Tibial artery (tissue), 4 donors: Measurements from ENCODE around the gene MTFMT.
"Not testable (repeated sequence)": the region's sequence is repeated elsewhere in the genome, so short reads cannot be mapped to it uniquely, and the experiment has no call there.

ENCODE experiments used
- DNase-seq, 2 donors: peaks; one replicate each; pipeline ENCODE4 v3.0.0-alpha.2; 2019
- H3K27ac ChIP-seq, 2 donors: fragments of 200-600 bp; sonication (generic) in 1 of 2; 1 replicate in 1 of 2; 2 replicates in 1 of 2; pipeline ENCODE4 v1.5.1; 2018 to 2019; ENCODE audit warnings: mild to moderate bottlenecking in 1 of 2
- H3K27me3 ChIP-seq, 2 donors: fragments of 200-600 bp; sonication (generic) in 1 of 2; one replicate each; pipeline versions ENCODE4 v1.5.1 to v1.6.0; 2016 to 2019
- H3K36me3 ChIP-seq, 3 donors: fragments of 200-600 bp; sonication (generic) in 2 of 3; one replicate each; pipeline ENCODE4 v1.5.1; 2016 to 2019; ENCODE audit warnings: mild to moderate bottlenecking in 2 of 3
- H3K4me1 ChIP-seq, 4 donors: fragments of 200-600 bp; sonication (generic) in 2 of 4; 1 replicate in 3 of 4; 2 replicates in 1 of 4; pipeline ENCODE4 v1.5.1; 2016 to 2019
- H3K4me3 ChIP-seq, 2 donors: fragments of 200-600 bp; sonication (generic) in 1 of 2; 1 replicate in 1 of 2; 2 replicates in 1 of 2; pipeline ENCODE4 v1.5.1; 2018 to 2019; ENCODE audit warnings: mild to moderate bottlenecking in 2 of 2
- H3K9me3 ChIP-seq, 3 donors: fragments of 200-600 bp; sonication (generic) in 1 of 3; one replicate each; pipeline ENCODE4 v1.5.1; 2016 to 2019
- CTCF ChIP-seq, 2 experiments: fragments of 200-600 bp in 1 of 2; fragments of 450-650 bp in 1 of 2; IDR thresholded peaks; one replicate each; pipeline ENCODE4 v1.5.1; 2017 to 2019; ENCODE audit warnings: antibody characterized with exemption in 2 of 2, mild to moderate bottlenecking in 1 of 2, moderate library complexity in 1 of 2
- intact Hi-C: fragments of 100-400 bp; cut with DNase I; formaldehyde crosslinking; loops from one replicate; pipeline ENCODE4 v1.15.0; 2023; ENCODE audit warnings: low total_unique reads

MTFMT gene

DNA sequence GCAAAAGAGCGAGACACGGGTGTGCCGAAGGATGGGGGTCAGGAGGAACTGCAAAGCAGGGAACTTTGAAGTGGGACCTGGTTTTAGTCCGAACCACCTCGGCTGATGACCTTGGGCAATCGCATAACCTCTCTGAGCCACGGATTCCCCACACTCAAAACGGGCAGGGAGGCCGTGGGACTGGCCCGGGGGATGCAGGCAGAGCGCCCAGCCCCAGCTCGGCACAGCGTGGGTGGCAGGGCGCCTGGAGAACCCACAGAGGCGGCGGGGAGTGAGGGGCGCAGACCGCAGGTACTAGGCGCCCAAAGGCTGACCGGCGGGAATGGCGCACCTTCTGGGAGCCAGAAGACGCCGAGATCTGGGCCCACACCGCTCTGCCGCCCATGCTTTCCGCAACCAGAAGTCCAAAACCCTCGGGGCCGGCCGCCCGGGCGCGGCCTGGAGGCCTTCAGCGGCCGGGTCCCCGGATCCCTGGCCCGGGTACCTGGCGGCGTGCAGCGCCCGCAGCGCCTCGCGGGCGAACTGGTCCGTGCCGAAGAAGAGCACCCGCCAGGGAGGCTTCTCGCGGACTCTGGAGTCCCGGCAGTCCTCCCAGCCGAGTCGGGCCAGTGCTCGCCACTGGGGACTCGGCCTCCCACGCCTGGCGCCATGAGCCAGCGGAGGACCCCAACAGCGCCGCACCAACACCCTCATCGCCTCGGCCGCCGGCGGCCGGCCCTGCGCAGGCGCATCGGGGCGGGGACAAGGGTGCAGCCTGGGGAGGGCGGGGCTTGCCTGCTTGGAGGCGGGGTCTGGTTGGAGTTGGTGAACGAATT, at the start of gene MTFMT:
Gene MTFMT (minus strand): TSS at position 719 of the 815 bp plus-strand sequence. CDS start 26 bp downstream, at position 693.
- no peaks in the 10 kb centered on the region for H3K27me3 ChIP-seq
- peaks cover 0 to 23% (median 9%) of the 10 kb centered on the region in 3 donors for H3K36me3 ChIP-seq
- H3K9me3 ChIP-seq = no peaks in the 10 kb centered on the region
- DNase-seq = peak; percentile 93 to 94
- peak within 1 kb of the TSS; percentile 87 to 93 for H3K4me3 ChIP-seq
- intact Hi-C loops = loop anchor here (10.0 kb wide), 1 partner anchor 246 kb away; no protein-coding TSS in a partner anchor
- TF ChIP-seq CTCF (IDR thresholded peaks at IDR 0.05) = no peak
- peaks cover 0 to 40% (median 11%) of the 10 kb centered on the region in 4 donors for H3K4me1 ChIP-seq
- peak within 1 kb of the TSS; percentile 83 to 85 for H3K27ac ChIP-seq

DNA sequence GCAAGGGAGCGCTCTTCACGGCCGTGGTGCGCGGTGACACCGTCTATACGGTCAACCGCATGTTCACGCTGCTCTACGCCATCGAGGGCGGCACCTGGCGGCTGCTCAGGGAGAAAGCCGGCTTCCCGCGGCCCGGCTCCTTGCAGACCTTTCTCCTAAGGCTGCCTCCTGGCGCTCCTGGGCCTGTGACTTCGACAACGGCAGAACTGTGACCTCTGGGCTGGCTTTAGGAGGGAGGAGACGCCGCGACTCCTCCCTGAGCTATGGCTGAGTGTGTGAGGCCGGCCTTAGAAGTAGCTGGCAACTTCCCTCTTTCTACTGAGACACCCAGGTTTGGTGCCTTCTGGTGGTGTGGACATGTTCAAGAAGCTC, 48.5 kb upstream of the MTFMT start:
- H3K36me3 ChIP-seq = no peaks in the 10 kb centered on the region
- H3K27ac ChIP-seq = peak overlapping the region; percentile 75 to 95
- no peaks in the 10 kb centered on the region for H3K9me3 ChIP-seq
- intact Hi-C loops = loop anchor here (2.0 kb wide), 1 partner anchor 25 kb away; no protein-coding TSS in a partner anchor
- DNase-seq = peak; percentile 57 to 88
- peak overlapping the region in 1 of 2 donors; percentile 0 for H3K4me3 ChIP-seq
- peaks cover 4 to 78% (median 43%) of the 10 kb centered on the region in 4 donors for H3K4me1 ChIP-seq
- TF ChIP-seq CTCF (IDR thresholded peaks at IDR 0.05) = peak; percentile 57 to 59
- H3K27me3 ChIP-seq = no peaks in the 10 kb centered on the region

GRCh38 chr15:65077291-65077980, 48.0 kb upstream of the MTFMT start:
- Histone ChIP-seq H3K27me3 (no peaks in the 10 kb centered on the region), H3K4me1 (peaks cover 4 to 76% (median 40%) of the 10 kb centered on the region in 4 donors), H3K4me3 (peak overlapping the region in 1 of 2 donors; percentile 0), H3K9me3 (no peaks in the 10 kb centered on the region), H3K27ac (peak overlapping the region; percentile 75 to 95), H3K36me3 (no peaks in the 10 kb centered on the region)
- intact Hi-C loops = no loop called here
- TF ChIP-seq CTCF (IDR thresholded peaks at IDR 0.05) = no peak
- DNase-seq = no peak

DNA sequence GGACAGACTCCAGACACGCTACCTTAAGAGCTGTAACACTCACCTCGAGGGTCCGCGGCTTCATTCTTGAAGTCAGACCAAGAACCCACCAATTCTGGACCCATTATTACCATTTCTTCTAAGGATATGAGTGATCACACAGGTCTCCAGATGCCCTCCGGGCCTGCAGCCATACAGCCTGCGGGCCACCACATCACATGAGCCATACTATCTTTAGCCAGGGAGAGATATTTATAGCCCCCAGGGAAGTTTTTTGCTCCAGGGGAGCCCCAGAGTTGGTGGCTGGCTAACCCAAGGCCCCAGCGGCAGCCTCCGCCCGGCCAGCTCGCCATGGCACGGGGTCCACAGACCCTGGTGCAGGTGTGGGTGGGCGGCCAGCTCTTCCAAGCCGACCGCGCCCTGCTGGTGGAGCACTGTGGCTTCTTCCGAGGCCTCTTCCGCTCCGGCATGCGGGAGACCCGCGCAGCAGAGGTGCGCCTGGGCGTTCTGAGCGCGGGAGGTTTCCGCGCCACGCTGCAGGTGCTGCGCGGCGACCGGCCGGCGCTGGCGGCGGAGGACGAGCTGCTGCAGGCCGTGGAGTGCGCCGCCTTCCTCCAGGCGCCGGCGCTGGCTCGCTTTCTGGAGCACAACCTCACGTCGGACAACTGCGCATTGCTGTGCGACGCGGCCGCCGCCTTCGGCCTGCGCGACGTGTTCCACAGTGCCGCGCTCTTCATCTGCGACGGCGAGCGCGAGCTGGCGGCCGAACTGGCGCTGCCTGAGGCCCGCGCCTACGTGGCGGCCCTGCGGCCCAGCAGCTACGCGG, 47.2 kb upstream of the MTFMT start, which contains the start of gene KBTBD13:
Gene KBTBD13 (plus strand): TSS at position 261 of the 805 bp plus-strand sequence. CDS start 70 bp downstream, at position 331.
- no peaks in the 10 kb centered on the region for H3K27me3 ChIP-seq
- no peaks in the 10 kb centered on the region for H3K9me3 ChIP-seq
- peak in 1 of 2 donors; percentile 82 for DNase-seq
- H3K36me3 ChIP-seq = no peaks in the 10 kb centered on the region
- intact Hi-C loops = no loop called here
- H3K4me3 ChIP-seq = peak within 1 kb of the TSS; percentile 19 to 31
- no peak for TF ChIP-seq CTCF (IDR thresholded peaks at IDR 0.05)
- H3K4me1 ChIP-seq = peaks cover 4 to 76% (median 40%) of the 10 kb centered on the region in 4 donors
- H3K27ac ChIP-seq = peak within 1 kb of the TSS; percentile 75 to 95

GRCh38 chr15:65075607-65076395, 46.4 kb upstream of the MTFMT start:
- peak overlapping the region; percentile 75 to 95 for H3K27ac ChIP-seq
- H3K4me3 ChIP-seq = peak overlapping the region; percentile 19 to 31

DNA sequence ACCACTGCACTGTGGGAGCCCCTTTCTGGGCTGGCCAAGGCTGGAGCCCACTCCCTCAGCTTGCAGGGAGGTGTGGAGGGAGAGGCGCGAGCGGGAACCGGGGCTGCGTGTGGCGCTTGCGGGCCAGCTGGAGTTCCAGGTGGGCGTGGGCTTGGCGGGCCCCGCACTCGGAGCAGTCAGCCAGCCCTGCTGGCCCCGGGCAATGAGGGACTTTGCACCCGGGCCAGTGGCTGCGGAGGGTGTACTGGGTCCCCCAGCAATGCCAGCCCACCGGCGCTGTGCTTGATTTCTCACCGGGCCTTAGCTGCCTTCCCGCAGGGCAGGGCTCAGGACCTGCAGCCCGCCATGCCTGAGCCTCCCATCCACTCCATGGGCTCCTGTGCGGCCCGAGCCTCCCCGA, 45.5 kb upstream of the MTFMT start:
- H3K36me3 ChIP-seq, H3K27me3 ChIP-seq, intact Hi-C loops, H3K9me3 ChIP-seq, DNase-seq, H3K4me3 ChIP-seq: not testable (repeated sequence)
- Histone ChIP-seq H3K27ac (peak overlapping the region; percentile 75 to 95), H3K4me1 (peaks cover 4 to 79% (median 50%) of the 10 kb centered on the region in 4 donors)

More at GRCh38 chr15:65075607-65076395, 46.4 kb upstream of the MTFMT start:
- H3K27me3 ChIP-seq, intact Hi-C loops, H3K36me3 ChIP-seq, DNase-seq, H3K9me3 ChIP-seq: not testable (repeated sequence)
- peaks cover 4 to 76% (median 41%) of the 10 kb centered on the region in 4 donors for H3K4me1 ChIP-seq
